Inflammatory macrophage treated with lipopolysaccharide for 4 hours (primary cell): Measurements from ENCODE around the gene ZNHIT2.
"Not testable (repeated sequence)": the region's sequence is repeated elsewhere in the genome, so short reads cannot be mapped to it uniquely, and the experiment has no call there.

Source experiments
- DNase-seq: peaks from one replicate; pipeline ENCODE4 v3.0.0-alpha.2; 2020

ZNHIT2 gene

GRCh38 chr11:65118891-65119669 lies 1.6 kb upstream of the ZNHIT2 start:
- DNase-seq, result not testable (repeated sequence)

GRCh38 chr11:65118097-65118837 lies 766 bp upstream of the ZNHIT2 start:
- DNase-seq, result no peak

GRCh38 chr11:65116370-65117205 lies 913 bp downstream of the ZNHIT2 start:
- DNase-seq, result peak; percentile 47

- DNase-seq, result no peak
Observed at GRCh38 chr11:65115361-65116082, 2.0 kb downstream of the ZNHIT2 start.

- DNase-seq, result no peak
Observed at GRCh38 chr11:65114538-65115171, 2.8 kb downstream of the ZNHIT2 start.

GRCh38 chr11:65113839-65114238 lies 3.7 kb downstream of the ZNHIT2 start:
- no peak for DNase-seq

- DNase-seq, result no peak
Observed at GRCh38 chr11:65113361-65113756, 4.1 kb downstream of the ZNHIT2 start.

GRCh38 chr11:65112546-65113360 lies 4.7 kb downstream of the ZNHIT2 start:
- DNase-seq, result peak; percentile 63

- peak; percentile 95 for DNase-seq
Observed at GRCh38 chr11:65111744-65112545, 5.6 kb downstream of the ZNHIT2 start, which contains the start of gene TM7SF2. TM7SF2 (plus strand) TSS chr11:65111872; CDS start chr11:65112016, 144 bp downstream.

GRCh38 chr11:65111159-65111743 lies 6.2 kb downstream of the ZNHIT2 start:
- no peak for DNase-seq

GRCh38 chr11:65110354-65110861 lies 7.1 kb downstream of the ZNHIT2 start:
- DNase-seq, result peak; percentile 82

GRCh38 chr11:65109231-65110198 lies 8.0 kb downstream of the ZNHIT2 start:
- no peak for DNase-seq

- no peak for DNase-seq
Observed at GRCh38 chr11:65108469-65109123, 8.9 kb downstream of the ZNHIT2 start.

- DNase-seq, result no peak
Observed at GRCh38 chr11:65107751-65108468, 9.6 kb downstream of the ZNHIT2 start.

GRCh38 chr11:65107078-65107477 lies 10.4 kb downstream of the ZNHIT2 start:
- DNase-seq, result no peak

- DNase-seq, result no peak
Observed at GRCh38 chr11:65104628-65105027, 12.9 kb downstream of the ZNHIT2 start.

- DNase-seq, result no peak
Observed at GRCh38 chr11:65103476-65103875, 14.0 kb downstream of the ZNHIT2 start.
